ENCODE results near the gene CCDC148. TPM values are rescaled to one million over a fixed set of nuclear protein-coding genes. Genes with fewer than 3 reads are reported as not detected.
A peak's percentile ranks its signal among the peaks of the same experiment; 100 is the strongest.

Gene CCDC148
- total RNA-seq, 1 donor from 2014 or later, result 2.4 TPM

DNA sequence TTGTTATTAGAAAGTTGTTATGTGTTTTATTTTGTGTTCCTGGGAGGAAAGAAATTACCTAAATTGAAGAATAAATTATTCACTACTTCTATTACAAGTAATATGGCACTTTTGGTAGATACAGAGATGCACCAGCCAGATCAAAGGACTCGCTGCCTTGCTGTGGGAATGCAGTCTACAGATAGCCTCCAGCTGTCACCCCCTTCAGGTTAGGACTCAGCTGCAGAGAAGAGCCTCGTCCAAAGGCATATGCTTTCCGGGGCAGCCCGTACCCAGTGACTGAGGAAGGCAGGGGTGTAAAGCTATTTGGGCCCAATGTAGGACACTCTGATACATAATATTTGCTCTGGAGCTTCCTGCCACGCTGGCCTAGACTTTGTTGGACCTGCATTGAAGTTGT is 90.2 kb downstream of the CCDC148 start:
- Histone ChIP-seq H3K4me2 (ENCODE audit: low read length) (no peak overlapping the region), H3K9ac (ENCODE audit: low read length) (no peak overlapping the region), H3K27ac (ENCODE audit: low read depth, low read length) (no peak overlapping the region), H3K4me3 (ENCODE audit: insufficient read depth, low read depth, low read length) (no peak overlapping the region), H4K20me1 (ENCODE audit: insufficient read depth, low read length) (no peaks in the 10 kb centered on the region), H3K9me3 (ENCODE audit: insufficient read depth, low read depth, low read length) (no peaks in the 10 kb centered on the region), H3K79me2 (ENCODE audit: insufficient read depth, low read length) (no peaks in the 10 kb centered on the region), H3K27me3 (ENCODE audit: insufficient read depth, low read length) (no peaks in the 10 kb centered on the region), H3K36me3 (ENCODE audit: insufficient read depth, low read length) (no peaks in the 10 kb centered on the region), H3K4me1 (ENCODE audit: insufficient read depth, low read length) (no peaks in the 10 kb centered on the region), H2AFZ (ENCODE audit: low read depth, low read length) (no peak overlapping the region)
- FAIRE-seq (no peak), DNase-seq (ENCODE audit: low read depth) (no peak)
- H3K4me3 Mint-ChIP-seq (ENCODE audit: unreplicated experiment), result no peak overlapping the region
- no peaks in the 10 kb centered on the region for H3K36me3 Mint-ChIP-seq (ENCODE audit: low read depth, unreplicated experiment)
- H3K9me3 Mint-ChIP-seq (ENCODE audit: unreplicated experiment), result peaks cover 27% of the 10 kb centered on the region
- H3K4me1 Mint-ChIP-seq (ENCODE audit: low read depth, unreplicated experiment), result no peaks in the 10 kb centered on the region
- no peaks in the 10 kb centered on the region for H3K27me3 Mint-ChIP-seq (ENCODE audit: low read depth, unreplicated experiment)
- TF ChIP-seq, protein P1, sequence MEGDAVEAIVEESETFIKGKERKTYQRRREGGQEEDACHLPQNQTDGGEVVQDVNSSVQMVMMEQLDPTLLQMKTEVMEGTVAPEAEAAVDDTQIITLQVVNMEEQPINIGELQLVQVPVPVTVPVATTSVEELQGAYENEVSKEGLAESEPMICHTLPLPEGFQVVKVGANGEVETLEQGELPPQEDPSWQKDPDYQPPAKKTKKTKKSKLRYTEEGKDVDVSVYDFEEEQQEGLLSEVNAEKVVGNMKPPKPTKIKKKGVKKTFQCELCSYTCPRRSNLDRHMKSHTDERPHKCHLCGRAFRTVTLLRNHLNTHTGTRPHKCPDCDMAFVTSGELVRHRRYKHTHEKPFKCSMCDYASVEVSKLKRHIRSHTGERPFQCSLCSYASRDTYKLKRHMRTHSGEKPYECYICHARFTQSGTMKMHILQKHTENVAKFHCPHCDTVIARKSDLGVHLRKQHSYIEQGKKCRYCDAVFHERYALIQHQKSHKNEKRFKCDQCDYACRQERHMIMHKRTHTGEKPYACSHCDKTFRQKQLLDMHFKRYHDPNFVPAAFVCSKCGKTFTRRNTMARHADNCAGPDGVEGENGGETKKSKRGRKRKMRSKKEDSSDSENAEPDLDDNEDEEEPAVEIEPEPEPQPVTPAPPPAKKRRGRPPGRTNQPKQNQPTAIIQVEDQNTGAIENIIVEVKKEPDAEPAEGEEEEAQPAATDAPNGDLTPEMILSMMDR (IDR thresholded peaks at IDR 0.05; ENCODE audit: insufficient read depth, low read depth, low read length), result no peak
- no peak for TF ChIP-seq EZH2 (IDR thresholded peaks at IDR 0.05; ENCODE audit: insufficient read depth, low read length)
- no peak overlapping the region for H3K27ac Mint-ChIP-seq (ENCODE audit: unreplicated experiment)

DNA sequence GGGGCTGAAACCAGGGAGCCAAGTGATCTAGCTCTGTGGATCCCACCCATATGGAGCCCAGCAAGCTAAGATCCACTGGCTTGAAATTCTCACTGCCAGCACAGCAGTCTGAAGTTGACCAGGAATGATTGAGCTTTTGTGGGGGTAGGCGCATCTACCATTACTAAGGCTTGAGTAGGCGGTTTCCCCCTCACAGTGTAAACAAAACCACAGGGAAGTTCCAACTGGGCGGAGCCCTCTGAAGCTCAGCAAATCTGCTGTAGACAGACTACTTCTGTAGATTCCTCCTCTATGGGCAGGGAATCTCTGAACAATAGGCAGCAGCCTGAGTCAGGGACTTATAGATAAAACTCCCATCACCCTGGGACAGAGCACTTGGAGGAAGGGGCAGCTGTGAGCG is 96.7 kb downstream of the CCDC148 start:
- Histone ChIP-seq H3K27ac (ENCODE audit: low read depth, low read length) (no peak overlapping the region), H3K9me3 (ENCODE audit: insufficient read depth, low read depth, low read length) (no peaks in the 10 kb centered on the region), H3K36me3 (ENCODE audit: insufficient read depth, low read length) (no peaks in the 10 kb centered on the region), H3K9ac (ENCODE audit: low read length) (no peak overlapping the region), H4K20me1 (ENCODE audit: insufficient read depth, low read length) (no peaks in the 10 kb centered on the region), H3K4me3 (ENCODE audit: insufficient read depth, low read depth, low read length) (no peak overlapping the region), H3K4me2 (ENCODE audit: low read length) (peak overlapping the region; percentile 30), H2AFZ (ENCODE audit: low read depth, low read length) (peak overlapping the region; percentile 66), H3K79me2 (ENCODE audit: insufficient read depth, low read length) (no peaks in the 10 kb centered on the region), H3K27me3 (ENCODE audit: insufficient read depth, low read length) (no peaks in the 10 kb centered on the region), H3K4me1 (ENCODE audit: insufficient read depth, low read length) (peaks cover 3% of the 10 kb centered on the region)
- H3K27me3 Mint-ChIP-seq (ENCODE audit: low read depth, unreplicated experiment), result no peaks in the 10 kb centered on the region
- no peak for TF ChIP-seq EZH2 (IDR thresholded peaks at IDR 0.05; ENCODE audit: insufficient read depth, low read length)
- TF ChIP-seq, protein P1 (IDR thresholded peaks at IDR 0.05; ENCODE audit: insufficient read depth, low read depth, low read length), result no peak
- FAIRE-seq (no peak), DNase-seq (ENCODE audit: low read depth) (peak; percentile 45)
- no peak overlapping the region for H3K4me3 Mint-ChIP-seq (ENCODE audit: unreplicated experiment)
- no peaks in the 10 kb centered on the region for H3K4me1 Mint-ChIP-seq (ENCODE audit: low read depth, unreplicated experiment)
- H3K36me3 Mint-ChIP-seq (ENCODE audit: low read depth, unreplicated experiment), result no peaks in the 10 kb centered on the region
- peaks cover 28% of the 10 kb centered on the region for H3K9me3 Mint-ChIP-seq (ENCODE audit: unreplicated experiment)
- no peak overlapping the region for H3K27ac Mint-ChIP-seq (ENCODE audit: unreplicated experiment)

DNA sequence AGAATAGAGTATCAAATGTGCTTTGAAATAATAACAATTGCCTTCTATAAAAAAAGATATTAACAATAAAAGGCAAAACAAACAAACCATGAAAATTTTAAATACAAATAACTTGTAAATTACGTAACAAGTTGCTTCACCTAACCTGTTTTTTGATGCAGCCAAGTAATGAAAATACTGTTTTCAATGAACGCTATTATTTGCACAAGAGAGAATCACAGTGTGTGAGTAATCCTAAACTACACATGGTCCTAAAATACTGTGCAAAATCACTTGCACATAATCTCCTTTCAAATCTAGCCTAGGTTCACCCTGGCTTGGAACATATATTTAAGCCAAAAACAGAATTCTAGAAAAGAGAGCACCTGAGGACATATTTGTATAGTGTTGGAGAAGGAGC is 98.9 kb downstream of the CCDC148 start:
- no peaks in the 10 kb centered on the region for H3K9me3 ChIP-seq (ENCODE audit: insufficient read depth, low read depth, low read length)
- no peak overlapping the region for H3K27ac ChIP-seq (ENCODE audit: low read depth, low read length)
- H3K27me3 ChIP-seq (ENCODE audit: insufficient read depth, low read length), result no peaks in the 10 kb centered on the region
- peaks cover 15% of the 10 kb centered on the region for H3K9me3 Mint-ChIP-seq (ENCODE audit: unreplicated experiment)
- peaks cover 3% of the 10 kb centered on the region for H3K4me1 ChIP-seq (ENCODE audit: insufficient read depth, low read length)
- FAIRE-seq (no peak), DNase-seq (ENCODE audit: low read depth) (no peak)
- H3K36me3 Mint-ChIP-seq (ENCODE audit: low read depth, unreplicated experiment), result no peaks in the 10 kb centered on the region
- no peak overlapping the region for H3K4me3 Mint-ChIP-seq (ENCODE audit: unreplicated experiment)
- TF ChIP-seq, protein P1 (IDR thresholded peaks at IDR 0.05; ENCODE audit: insufficient read depth, low read depth, low read length), result no peak
- no peak for TF ChIP-seq EZH2 (IDR thresholded peaks at IDR 0.05; ENCODE audit: insufficient read depth, low read length)
- H2AFZ ChIP-seq (ENCODE audit: low read depth, low read length), result no peak overlapping the region
- no peaks in the 10 kb centered on the region for H3K36me3 ChIP-seq (ENCODE audit: insufficient read depth, low read length)
- H3K4me1 Mint-ChIP-seq (ENCODE audit: low read depth, unreplicated experiment), result no peaks in the 10 kb centered on the region
- H4K20me1 ChIP-seq (ENCODE audit: insufficient read depth, low read length), result no peaks in the 10 kb centered on the region
- H3K27ac Mint-ChIP-seq (ENCODE audit: unreplicated experiment), result no peak overlapping the region
- no peaks in the 10 kb centered on the region for H3K27me3 Mint-ChIP-seq (ENCODE audit: low read depth, unreplicated experiment)
- H3K4me3 ChIP-seq (ENCODE audit: insufficient read depth, low read depth, low read length), result no peak overlapping the region
- H3K4me2 ChIP-seq (ENCODE audit: low read length), result no peak overlapping the region
- no peaks in the 10 kb centered on the region for H3K79me2 ChIP-seq (ENCODE audit: insufficient read depth, low read length)
- H3K9ac ChIP-seq (ENCODE audit: low read length), result no peak overlapping the region
